Esophagus mucosa (tissue), 1 donor: ENCODE data around the gene IFITM5. TPM values are rescaled to one million over a fixed set of nuclear protein-coding genes. Genes with fewer than 3 reads are reported as not detected.

Experiments
- ATAC-seq: fragments of 200-7000 bp; cut with Tn5 transposase; one replicate; pipeline ENCODE4 v1.9.1; 2020
- total RNA-seq: library from RNA; stranded (reverse); gene quantifications from one replicate; pipeline ENCODE4 v1.2.4, GENCODE V29; 2023
- donor health status: DM: yes; HTN: yes; CAD: no.

IFITM5 gene
- total RNA-seq, 1 donor from 2014 or later: not detected

- peak; percentile 46 for ATAC-seq
Measured at GRCh38 chr11:311013-311748, 11.9 kb upstream of the IFITM5 start.

- ATAC-seq: peak; percentile 8
Measured at GRCh38 chr11:309979-310572, 10.8 kb upstream of the IFITM5 start.

- ATAC-seq: peak; percentile 56
Measured at GRCh38 chr11:308740-309665, 9.7 kb upstream of the IFITM5 start.

GRCh38 chr11:307766-308708, 8.7 kb upstream of the IFITM5 start, which contains the start of gene IFITM2:
Gene IFITM2, plus strand, starts transcription at chr11:307816. Its CDS starts 377 bp downstream, at chr11:308193.
- peak; percentile 34 for ATAC-seq

GRCh38 chr11:306645-307371, 7.5 kb upstream of the IFITM5 start:
- no peak for ATAC-seq

- no peak for ATAC-seq
Measured at GRCh38 chr11:305844-306211, 6.5 kb upstream of the IFITM5 start.

- no peak for ATAC-seq
Measured at GRCh38 chr11:304915-305843, 5.9 kb upstream of the IFITM5 start.

- ATAC-seq: no peak
Measured at GRCh38 chr11:304061-304506, 4.8 kb upstream of the IFITM5 start.

GRCh38 chr11:303363-303762, 4.0 kb upstream of the IFITM5 start:
- no peak for ATAC-seq

GRCh38 chr11:299951-300735, 817 bp upstream of the IFITM5 start:
- ATAC-seq: no peak

GRCh38 chr11:298406-299065, 790 bp downstream of the IFITM5 start:
- no peak for ATAC-seq

GRCh38 chr11:297586-298405, 1.5 kb downstream of the IFITM5 start:
- no peak for ATAC-seq

GRCh38 chr11:297051-297585, 2.2 kb downstream of the IFITM5 start:
- no peak for ATAC-seq

- no peak for ATAC-seq
Measured at GRCh38 chr11:296171-297050, 2.9 kb downstream of the IFITM5 start.

GRCh38 chr11:295351-296170, 3.8 kb downstream of the IFITM5 start:
- no peak for ATAC-seq
